GM19397 (cell line): Measurements from ENCODE around the gene NPIPA7.
"Not testable (repeated sequence)": the region's sequence is repeated elsewhere in the genome, so short reads cannot be mapped to it uniquely, and the experiment has no call there.

Experiments
- ATAC-seq: cut with Tn5 transposase; IDR thresholded peaks from one replicate; pipeline ENCODE4 v1.9.1; 2021; ENCODE audit warnings: mild to moderate bottlenecking, moderate library complexity; ENCODE audit not compliant: unreplicated experiment

The NPIPA7 gene

GRCh38 chr16:16417914-16418544 is 39.1 kb downstream of the NPIPA7 start:
- not testable (repeated sequence) for ATAC-seq

- ATAC-seq: not testable (repeated sequence)
Observed at GRCh38 chr16:16420515-16420914, 41.6 kb downstream of the NPIPA7 start.

GRCh38 chr16:16425146-16425545 is 46.2 kb downstream of the NPIPA7 start:
- not testable (repeated sequence) for ATAC-seq

- ATAC-seq: not testable (repeated sequence)
Observed at GRCh38 chr16:16431135-16431534, 52.2 kb downstream of the NPIPA7 start.

GRCh38 chr16:16434711-16435110 is 55.8 kb downstream of the NPIPA7 start:
- ATAC-seq: not testable (repeated sequence)

GRCh38 chr16:16441401-16441800 is 62.5 kb downstream of the NPIPA7 start:
- not testable (repeated sequence) for ATAC-seq
